GM21528 (cell line): ENCODE results near the gene GREB1.

ENCODE experiments used
- ATAC-seq: cut with Tn5 transposase; IDR thresholded peaks from one replicate; pipeline ENCODE4 v1.9.1; 2021; ENCODE audit warnings: mild to moderate bottlenecking, moderate library complexity; ENCODE audit not compliant: unreplicated experiment, low FRiP score

The GREB1 gene

GRCh38 chr2:11509657-11510360 is 24.0 kb upstream of the GREB1 start:
- no peak for ATAC-seq

- no peak for ATAC-seq
Measured at GRCh38 chr2:11512431-11512830, 21.4 kb upstream of the GREB1 start.

GRCh38 chr2:11513319-11513718 is 20.5 kb upstream of the GREB1 start:
- no peak for ATAC-seq

- ATAC-seq: no peak
Measured at GRCh38 chr2:11514081-11514730, 19.6 kb upstream of the GREB1 start.

GRCh38 chr2:11514904-11515303 is 18.9 kb upstream of the GREB1 start:
- no peak for ATAC-seq

- ATAC-seq: no peak
Measured at GRCh38 chr2:11515490-11515981, 18.3 kb upstream of the GREB1 start.

GRCh38 chr2:11516984-11517648 is 16.7 kb upstream of the GREB1 start:
- no peak for ATAC-seq

- no peak for ATAC-seq
Measured at GRCh38 chr2:11517906-11518305, 15.9 kb upstream of the GREB1 start.

- no peak for ATAC-seq
Measured at GRCh38 chr2:11520092-11520693, 13.7 kb upstream of the GREB1 start.

GRCh38 chr2:11521775-11522174 is 12.1 kb upstream of the GREB1 start:
- ATAC-seq: no peak

- no peak for ATAC-seq
Measured at GRCh38 chr2:11524470-11524869, 9.4 kb upstream of the GREB1 start.

- ATAC-seq: no peak
Measured at GRCh38 chr2:11525762-11526161, 8.1 kb upstream of the GREB1 start.

GRCh38 chr2:11527001-11527400 is 6.8 kb upstream of the GREB1 start:
- ATAC-seq: no peak

- ATAC-seq: no peak
Measured at GRCh38 chr2:11528228-11528627, 5.6 kb upstream of the GREB1 start.

- ATAC-seq: no peak
Measured at GRCh38 chr2:11530864-11531465, 2.9 kb upstream of the GREB1 start.

GRCh38 chr2:11532416-11533055 is 1.3 kb upstream of the GREB1 start:
- no peak for ATAC-seq

- ATAC-seq: no peak
Measured at GRCh38 chr2:11534071-11534745, 363 bp downstream of the GREB1 start.

GRCh38 chr2:11534746-11535484 is 1.1 kb downstream of the GREB1 start:
- no peak for ATAC-seq

- ATAC-seq: no peak
Measured at GRCh38 chr2:11535899-11536344, 2.1 kb downstream of the GREB1 start.
